Measurements from ENCODE around the gene SEC62. TPM values are rescaled to one million over a fixed set of nuclear protein-coding genes. Genes with fewer than 3 reads are reported as not detected.

SEC62 gene
- total RNA-seq, 2 experiments from 2014 or later, result 64.5 to 176 TPM

GRCh38 chr3:170037463-170038433 lies 71.1 kb downstream of the SEC62 start, which contains the start of gene GPR160:
TSS of gene GPR160 (plus strand) at chr3:170037995. CDS start at chr3:170083973, 45,978 bp downstream.
- CTCF ChIA-PET (ENCODE audit: unreplicated experiment), result interaction anchor here (0.6 to 1.0 kb wide), 2 partner anchors 17 to 162 kb away, joined by 3 read pairs; no protein-coding TSS in a partner anchor
- no TSS peak for BruUV-seq (replicated peaks)
- Histone ChIP-seq H3K27ac (ENCODE audit: low read depth, low read length, poor library complexity, severe bottlenecking) (peak within 1 kb of the TSS; percentile 64), H3K9me3 (ENCODE audit: low read length) (peaks cover 5% of the 10 kb centered on the region; the same call in 1 of the 2 replicates), H2AFZ (ENCODE audit: low read length) (peak within 1 kb of the TSS; percentile 76), H3K36me3 (ENCODE audit: insufficient read depth, low read length) (peaks cover 21% of the 10 kb centered on the region), H3K79me2 (ENCODE audit: insufficient read depth, low read depth, low read length) (peaks cover 39% of the 10 kb centered on the region; the same call in 1 of the 2 replicates), H4K20me1 (ENCODE audit: insufficient read depth, low read length) (no peaks in the 10 kb centered on the region), H3K4me1 (ENCODE audit: insufficient read depth, low read length, poor library complexity, severe bottlenecking) (peaks cover 40% of the 10 kb centered on the region), H3K9me2 (ENCODE audit: insufficient read depth, low read length) (no peaks in the 10 kb centered on the region), H3K4me3 (ENCODE audit: low read depth, low read length, poor library complexity, severe bottlenecking) (peak within 1 kb of the TSS; percentile 94), H3K4me2 (ENCODE audit: low read length) (peak within 1 kb of the TSS; percentile 92)
- intact Hi-C loops (cut with micrococcal nuclease; ENCODE audit: unreplicated experiment), result loop anchor here (1.0 to 5.0 kb wide), 6 partner anchors 17 to 274 kb away; no protein-coding TSS in a partner anchor
- TF ChIP-seq CTCF (conservative IDR thresholded peaks at IDR 0.05; ENCODE audit: low read length) (peak; percentile 81), EZH2phosphoT487 (IDR thresholded peaks at IDR 0.05; ENCODE audit: borderline replicate concordance, low read depth, low read length) (no peak)
- DNase-seq (ENCODE audit: low spot score), result peak; percentile 95
- POLR2A ChIA-PET, result interaction anchor here (0.6 to 1.4 kb wide), 9 partner anchors 15 to 176 kb away, joined by 3 to 6 read pairs (median 3); no protein-coding TSS in a partner anchor

GRCh38 chr3:170038434-170039110 lies 72.0 kb downstream of the SEC62 start:
- TF ChIP-seq CTCF (conservative IDR thresholded peaks at IDR 0.05; ENCODE audit: low read length) (peak; percentile 69), EZH2phosphoT487 (IDR thresholded peaks at IDR 0.05; ENCODE audit: borderline replicate concordance, low read depth, low read length) (no peak)
- intact Hi-C loops (cut with micrococcal nuclease; ENCODE audit: unreplicated experiment), result loop anchor here (5.0 kb wide), 2 partner anchors 89 to 134 kb away; no protein-coding TSS in a partner anchor
- ChIA-PET POLR2A (interaction anchor here (0.6 to 3.0 kb wide), 11 partner anchors 9 to 136 kb away, joined by 3 to 33 read pairs (median 3); no protein-coding TSS in a partner anchor), CTCF (ENCODE audit: unreplicated experiment) (interaction anchor here (0.8 kb wide), 1 partner anchor 71 kb away, joined by 3 read pairs; no protein-coding TSS in a partner anchor)
- no peaks in the 10 kb centered on the region for H4K20me1 ChIP-seq (ENCODE audit: insufficient read depth, low read length)
- H3K4me2 ChIP-seq (ENCODE audit: low read length), result peak overlapping the region; percentile 92
- H3K27ac ChIP-seq (ENCODE audit: low read depth, low read length, poor library complexity, severe bottlenecking), result peak overlapping the region; percentile 64
- peaks cover 45% of the 10 kb centered on the region; the same call in 1 of the 2 replicates for H3K79me2 ChIP-seq (ENCODE audit: insufficient read depth, low read depth, low read length)
- H2AFZ ChIP-seq (ENCODE audit: low read length), result peak overlapping the region; percentile 76
- no peaks in the 10 kb centered on the region for H3K9me2 ChIP-seq (ENCODE audit: insufficient read depth, low read length)
- peak; percentile 67 for DNase-seq (ENCODE audit: low spot score)
- H3K4me1 ChIP-seq (ENCODE audit: insufficient read depth, low read length, poor library complexity, severe bottlenecking), result peaks cover 39% of the 10 kb centered on the region
- H3K9me3 ChIP-seq (ENCODE audit: low read length), result peaks cover 4% of the 10 kb centered on the region; the same call in 1 of the 2 replicates
- H3K36me3 ChIP-seq (ENCODE audit: insufficient read depth, low read length), result peaks cover 27% of the 10 kb centered on the region
- BruUV-seq (replicated peaks), result no TSS peak
- H3K4me3 ChIP-seq (ENCODE audit: low read depth, low read length, poor library complexity, severe bottlenecking), result peak overlapping the region; percentile 94

All from OCI-LY7 (cell line).